HL-60 (cell line): Measurements from ENCODE around the gene RASSF8.

Source experiments
- GABPA ChIP-seq: IDR thresholded peaks from 2 replicates; pipeline ENCODE4 v1.6.1; 2012; ENCODE audit warnings: low read depth
- POLR2AphosphoS5 ChIP-seq: IDR thresholded peaks from 2 replicates; pipeline ENCODE4 v1.6.1; 2012; ENCODE audit warnings: low read depth
- SPI1 ChIP-seq: IDR thresholded peaks from 2 replicates; pipeline ENCODE4 v1.6.1; 2012; ENCODE audit warnings: low read depth, mild to moderate bottlenecking, borderline replicate concordance
- TF ChIP-seq, protein P1 (sequence below): IDR thresholded peaks from one replicate; pipeline ENCODE4 v1.5.1; 2011; ENCODE audit warnings: low read length, control low read depth, inconsistent platforms; ENCODE audit not compliant: insufficient read depth

DNA sequence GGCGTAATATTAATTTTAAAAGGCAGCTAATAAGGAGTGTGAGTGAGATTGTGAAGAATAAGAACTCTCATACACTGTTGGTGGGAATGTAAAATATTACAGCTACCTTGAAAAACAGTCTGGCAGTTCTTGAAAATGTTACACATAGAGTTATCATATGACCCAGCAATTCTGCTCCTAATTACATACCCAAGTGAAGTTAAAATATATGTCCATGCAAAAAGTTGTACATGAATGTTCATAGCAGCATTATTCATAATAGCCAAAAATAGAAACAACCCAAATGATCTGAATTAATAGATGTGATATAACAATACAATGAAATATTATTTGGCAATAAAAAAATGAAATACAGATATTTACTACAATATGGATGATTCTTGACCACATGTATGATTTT, 68.2 kb downstream of the RASSF8 start:
- TF ChIP-seq, protein P1, sequence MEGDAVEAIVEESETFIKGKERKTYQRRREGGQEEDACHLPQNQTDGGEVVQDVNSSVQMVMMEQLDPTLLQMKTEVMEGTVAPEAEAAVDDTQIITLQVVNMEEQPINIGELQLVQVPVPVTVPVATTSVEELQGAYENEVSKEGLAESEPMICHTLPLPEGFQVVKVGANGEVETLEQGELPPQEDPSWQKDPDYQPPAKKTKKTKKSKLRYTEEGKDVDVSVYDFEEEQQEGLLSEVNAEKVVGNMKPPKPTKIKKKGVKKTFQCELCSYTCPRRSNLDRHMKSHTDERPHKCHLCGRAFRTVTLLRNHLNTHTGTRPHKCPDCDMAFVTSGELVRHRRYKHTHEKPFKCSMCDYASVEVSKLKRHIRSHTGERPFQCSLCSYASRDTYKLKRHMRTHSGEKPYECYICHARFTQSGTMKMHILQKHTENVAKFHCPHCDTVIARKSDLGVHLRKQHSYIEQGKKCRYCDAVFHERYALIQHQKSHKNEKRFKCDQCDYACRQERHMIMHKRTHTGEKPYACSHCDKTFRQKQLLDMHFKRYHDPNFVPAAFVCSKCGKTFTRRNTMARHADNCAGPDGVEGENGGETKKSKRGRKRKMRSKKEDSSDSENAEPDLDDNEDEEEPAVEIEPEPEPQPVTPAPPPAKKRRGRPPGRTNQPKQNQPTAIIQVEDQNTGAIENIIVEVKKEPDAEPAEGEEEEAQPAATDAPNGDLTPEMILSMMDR, result no peak
- TF ChIP-seq POLR2AphosphoS5, result no peak
- TF ChIP-seq GABPA, result no peak
- TF ChIP-seq SPI1, result no peak
